ENCODE results near the gene TMEM178B. TPM values are rescaled to one million over a fixed set of nuclear protein-coding genes. Genes with fewer than 3 reads are reported as not detected.

TMEM178B gene
- total and polyA plus RNA-seq, 9 of the 15 experiments (the other 6 are each of a cell fraction or from before 2014, with no cell fraction given) = under 0.01 to 0.03 (median 0.01) TPM; not detected in 5

- no peak for TF ChIP-seq ETS1 (conservative IDR thresholded peaks at IDR 0.05; ENCODE audit: control insufficient read depth, low read depth, low read length)
- no peak for TF ChIP-seq USF1 (CRISPR knock-in tag; IDR thresholded peaks at IDR 0.05)
- TF ChIP-seq TCF7L2 (IDR thresholded peaks at IDR 0.05; ENCODE audit: low read depth, low read length) = no peak
- TF ChIP-seq ZNF584 (CRISPR knock-in tag; IDR thresholded peaks at IDR 0.05; ENCODE audit: low read depth) = no peak
- no peak for TF ChIP-seq ZFPM2 (CRISPR knock-in tag; IDR thresholded peaks at IDR 0.05)
- no peak for TF ChIP-seq RAD51 (IDR thresholded peaks at IDR 0.05; ENCODE audit: borderline replicate concordance, low read depth)
- TF ChIP-seq ZNF124 (CRISPR knock-in tag; IDR thresholded peaks at IDR 0.05) = no peak
- TF ChIP-seq BMI1 (IDR thresholded peaks at IDR 0.05; ENCODE audit: low read length) = no peak
Observed at GRCh38 chr7:141361960-141362359, 288.1 kb downstream of the TMEM178B start (continued).
